ENCODE data around the gene BLZF1.

DNA sequence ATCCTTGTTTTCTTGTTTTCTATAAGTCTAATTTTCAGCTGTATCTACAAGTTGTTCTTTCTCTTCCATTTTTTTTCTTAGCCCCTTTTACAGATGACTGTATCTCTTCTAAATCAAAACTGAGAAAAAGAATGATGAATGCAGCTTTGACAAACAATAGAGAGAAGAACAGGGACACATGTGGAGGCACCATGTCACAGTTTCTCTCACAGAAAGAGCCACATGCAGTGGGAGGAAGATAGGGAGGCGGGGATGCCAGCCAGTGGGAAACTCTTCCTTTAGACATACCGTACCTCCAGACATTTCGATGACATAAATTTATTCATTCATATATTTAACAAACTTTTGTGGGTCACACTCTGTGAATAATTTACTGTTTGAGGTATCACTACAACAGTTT, 45.9 kb upstream of the BLZF1 start:
- TF ChIP-seq, protein P1, sequence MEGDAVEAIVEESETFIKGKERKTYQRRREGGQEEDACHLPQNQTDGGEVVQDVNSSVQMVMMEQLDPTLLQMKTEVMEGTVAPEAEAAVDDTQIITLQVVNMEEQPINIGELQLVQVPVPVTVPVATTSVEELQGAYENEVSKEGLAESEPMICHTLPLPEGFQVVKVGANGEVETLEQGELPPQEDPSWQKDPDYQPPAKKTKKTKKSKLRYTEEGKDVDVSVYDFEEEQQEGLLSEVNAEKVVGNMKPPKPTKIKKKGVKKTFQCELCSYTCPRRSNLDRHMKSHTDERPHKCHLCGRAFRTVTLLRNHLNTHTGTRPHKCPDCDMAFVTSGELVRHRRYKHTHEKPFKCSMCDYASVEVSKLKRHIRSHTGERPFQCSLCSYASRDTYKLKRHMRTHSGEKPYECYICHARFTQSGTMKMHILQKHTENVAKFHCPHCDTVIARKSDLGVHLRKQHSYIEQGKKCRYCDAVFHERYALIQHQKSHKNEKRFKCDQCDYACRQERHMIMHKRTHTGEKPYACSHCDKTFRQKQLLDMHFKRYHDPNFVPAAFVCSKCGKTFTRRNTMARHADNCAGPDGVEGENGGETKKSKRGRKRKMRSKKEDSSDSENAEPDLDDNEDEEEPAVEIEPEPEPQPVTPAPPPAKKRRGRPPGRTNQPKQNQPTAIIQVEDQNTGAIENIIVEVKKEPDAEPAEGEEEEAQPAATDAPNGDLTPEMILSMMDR (IDR thresholded peaks at IDR 0.05), result no peak
- no peak for TF ChIP-seq EZH2 (IDR thresholded peaks at IDR 0.05; ENCODE audit: borderline replicate concordance, insufficient read depth, low read depth, low read length, poor library complexity, severe bottlenecking)
